ENCODE results near the gene SHCBP1.

The SHCBP1 gene

GRCh38 chr16:46549477-46549876 lies 71.7 kb downstream of the SHCBP1 start:
- no peaks in the 10 kb centered on the region for H3K4me1 ChIP-seq (ENCODE audit: insufficient read depth, insufficient read length)
- TF ChIP-seq SUZ12 (IDR thresholded peaks at IDR 0.05; ENCODE audit: extremely low read depth, insufficient read depth, insufficient read length) (no peak), YY1 (IDR thresholded peaks at IDR 0.05; ENCODE audit: insufficient read depth, insufficient read length) (no peak), ZNF274 (IDR thresholded peaks at IDR 0.05; ENCODE audit: low read depth, low read length) (no peak)
- no peak for DNase-seq (ENCODE audit: low read depth, low spot score)
- H3K4me3 ChIP-seq (ENCODE audit: insufficient read length, low read depth), result no peak overlapping the region
- H3K9ac ChIP-seq (ENCODE audit: insufficient read length, low read depth), result no peak overlapping the region
- no peaks in the 10 kb centered on the region for H3K9me3 ChIP-seq (ENCODE audit: insufficient read depth, low read length)
- no peaks in the 10 kb centered on the region for H3K36me3 ChIP-seq (ENCODE audit: insufficient read depth, insufficient read length, low read length)
- H3K27me3 ChIP-seq (ENCODE audit: insufficient read depth, insufficient read length), result peaks cover 6% of the 10 kb centered on the region

Data from NT2/D1 (cell line).